Spleen (tissue), 11 donors: ENCODE results near the gene ITIH2. TPM values are rescaled to one million over a fixed set of nuclear protein-coding genes. Genes with fewer than 3 reads are reported as not detected.
"Not testable (repeated sequence)": the region's sequence is repeated elsewhere in the genome, so short reads cannot be mapped to it uniquely, and the experiment has no call there.

ENCODE experiments used
- DNase-seq: peaks from one replicate; pipeline ENCODE4 v3.0.0-alpha.2; 2020
- H3K27ac ChIP-seq, 8 donors: fragments of 200-600 bp; sonication (generic) in 7 of 8; 1 replicate in 4 of 8; 2 replicates in 4 of 8; pipeline versions ENCODE4 v1.5.0 to v1.8.0; 2016 to 2021; ENCODE audit warnings: inconsistent platforms in 4 of 8, mild to moderate bottlenecking in 4 of 8, moderate library complexity in 1 of 8
- H3K27me3 ChIP-seq, 7 donors: fragments of 200-600 bp; sonication (generic) in 6 of 7; replicated peaks in 1 of 7; 1 replicate in 4 of 7; 2 replicates in 3 of 7; pipeline versions ENCODE4 v1.5.0 to v1.8.0; 2016 to 2021; ENCODE audit warnings: inconsistent platforms in 3 of 7, mild to moderate bottlenecking in 1 of 7
- H3K36me3 ChIP-seq, 6 donors: fragments of 200-600 bp; sonication (generic) in 5 of 6; 1 replicate in 4 of 6; 2 replicates in 2 of 6; pipeline versions ENCODE4 v1.5.0 to v1.8.0; 2016 to 2021; ENCODE audit warnings: inconsistent platforms in 2 of 6
- H3K4me1 ChIP-seq, 6 donors: fragments of 200-600 bp; sonication (generic) in 5 of 6; 1 replicate in 3 of 6; 2 replicates in 3 of 6; pipeline versions ENCODE4 v1.5.0 to v1.8.0; 2016 to 2021; ENCODE audit warnings: inconsistent platforms in 3 of 6
- H3K4me3 ChIP-seq, 8 donors: fragments of 200-600 bp; sonication (generic) in 7 of 8; 1 replicate in 4 of 8; 2 replicates in 4 of 8; pipeline versions ENCODE4 v1.5.0 to v1.8.0; 2016 to 2021; ENCODE audit warnings: inconsistent platforms in 4 of 8, mild to moderate bottlenecking in 4 of 8, moderate library complexity in 2 of 8
- H3K9me3 ChIP-seq, 8 donors: fragments of 200-600 bp; sonication (generic) in 7 of 8; 1 replicate in 4 of 8; 2 replicates in 4 of 8; pipeline versions ENCODE4 v1.5.0 to v1.8.0; 2016 to 2021; ENCODE audit warnings: inconsistent platforms in 4 of 8
- CTCF ChIP-seq, 11 experiments: fragments of 200-600 bp in 7 of 11; fragments of 450-650 bp in 4 of 11; sonication (generic) in 4 of 11; IDR thresholded peaks in 8 of 11; conservative IDR thresholded peaks in 3 of 11; 1 replicate in 7 of 11; 2 replicates in 4 of 11; pipeline versions ENCODE4 v1.4.0 to v1.8.0; 2016 to 2021; ENCODE audit warnings: antibody characterized with exemption in 11 of 11, inconsistent platforms in 4 of 11, mild to moderate bottlenecking in 1 of 11
- POLR2A ChIP-seq, 3 donors: fragments of 450-650 bp; IDR thresholded peaks; one replicate each; pipeline ENCODE4 v1.5.1; 2017; ENCODE audit warnings: antibody characterized with exemption in 3 of 3, mild to moderate bottlenecking in 1 of 3
- POLR2AphosphoS5 ChIP-seq, 3 donors: sonication (generic); formaldehyde crosslinking; IDR thresholded peaks; one replicate each; pipeline ENCODE4 v1.5.1; 2017; ENCODE audit warnings: antibody characterized with exemption in 3 of 3
- WGBS, 5 donors: extraction: QIAGEN DNeasy Blood & Tissue Kit in 3 of 5; methylation state at CpG; one replicate each; pipeline versions ENCODE4 v1.1.5 to v1.1.7; 2013 to 2018; 5-methylcytosine and 5-hydroxymethylcytosine counted together
- intact Hi-C: fragments of 100-400 bp; cut with DNase I; formaldehyde crosslinking; loops from one replicate; pipeline ENCODE4 v1.15.0; 2023; ENCODE audit warnings: low total_unique reads
- polyA plus RNA-seq, 3 donors: library from polyadenylated mRNA; stranded (reverse); fragments of 200-250 nt; gene quantifications; one replicate each; pipeline ENCODE4 v1.2.1, GENCODE V29; 2013
- total RNA-seq, 7 donors: library from RNA; depleted of rRNA in 3 of 7; stranded (reverse); fragments of >200 nt in 3 of 7; fragmentation: NEBNext Ultra II Directional in 4 of 7; extraction: Animal tissue kit (Norgen Biotek cat#: 25700) in 4 of 7; gene quantifications; one replicate each; pipeline versions ENCODE4 v1.1.0 to v1.2.1, GENCODE V29; 2016 to 2021
- donor health status: healthy with polysubstance abuse.
- donor health status: DM: no; HTN: no; CAD: no; lungs with moderate emphysema.
- donor health status: DM: no; HTN: no; CAD: no.
- donor health status: Bipolar disorder and iron deficiency.
- donor health status: healthy.
- donor health status: DM: no; HTN: no; CAD: no.
- donor health status: DM: yes; HTN: yes; CAD: no.

Gene ITIH2
- total and polyA plus RNA-seq, 10 donors, result not detected

- Histone ChIP-seq H3K4me1 (no peaks in the 10 kb centered on the region), H3K27ac (no peak overlapping the region), H3K36me3 (no peaks in the 10 kb centered on the region), H3K9me3 (peaks cover 0 to 5% (median 0%) of the 10 kb centered on the region in 8 donors), H3K4me3 (no peak overlapping the region), H3K27me3 (peaks cover 0 to 36% (median 0%) of the 10 kb centered on the region in 7 donors)
- intact Hi-C loops, result no loop called here
- TF ChIP-seq CTCF (IDR thresholded peaks at IDR 0.05 in 8 of 11, conservative IDR thresholded peaks at IDR 0.05 in 3 of 11) (no peak), POLR2AphosphoS5 (IDR thresholded peaks at IDR 0.05) (no peak), POLR2A (IDR thresholded peaks at IDR 0.05) (no peak)
- WGBS, 5 donors, result 74 to 86% (median 84%) methylated on average over 5 of the region's 5 CpGs
- no peak for DNase-seq
Observed at GRCh38 chr10:7707858-7708622, 4.9 kb downstream of the ITIH2 start.

GRCh38 chr10:7708832-7709231 is 5.7 kb downstream of the ITIH2 start:
- no peaks in the 10 kb centered on the region for H3K36me3 ChIP-seq
- TF ChIP-seq CTCF (IDR thresholded peaks at IDR 0.05 in 8 of 11, conservative IDR thresholded peaks at IDR 0.05 in 3 of 11) (no peak), POLR2A (IDR thresholded peaks at IDR 0.05) (no peak), POLR2AphosphoS5 (IDR thresholded peaks at IDR 0.05) (no peak)
- no peak overlapping the region for H3K27ac ChIP-seq
- peaks cover 0 to 5% (median 0%) of the 10 kb centered on the region in 8 donors for H3K9me3 ChIP-seq
- peaks cover 0 to 30% (median 0%) of the 10 kb centered on the region in 7 donors for H3K27me3 ChIP-seq
- intact Hi-C loops, result no loop called here
- H3K4me1 ChIP-seq, result no peaks in the 10 kb centered on the region
- H3K4me3 ChIP-seq, result no peak overlapping the region
- no peak for DNase-seq
- 77 to 97% (median 94%) methylated on average over 4 of the region's 4 CpGs for WGBS, 5 donors

GRCh38 chr10:7710446-7710845 is 7.3 kb downstream of the ITIH2 start:
- peaks cover 0 to 5% (median 0%) of the 10 kb centered on the region in 8 donors for H3K9me3 ChIP-seq
- peaks cover 0 to 23% (median 0%) of the 10 kb centered on the region in 7 donors for H3K27me3 ChIP-seq
- H3K4me1 ChIP-seq, result no peaks in the 10 kb centered on the region
- no peak overlapping the region for H3K4me3 ChIP-seq
- no peaks in the 10 kb centered on the region for H3K36me3 ChIP-seq
- intact Hi-C loops, result no loop called here
- H3K27ac ChIP-seq, result no peak overlapping the region
- TF ChIP-seq POLR2AphosphoS5 (IDR thresholded peaks at IDR 0.05) (no peak), POLR2A (IDR thresholded peaks at IDR 0.05) (no peak), CTCF (IDR thresholded peaks at IDR 0.05 in 8 of 11, conservative IDR thresholded peaks at IDR 0.05 in 3 of 11) (no peak)
- WGBS, 5 donors, result 85 to 97% (median 89%) methylated on average over 1 of the region's 1 CpG
- no peak for DNase-seq

- H3K9me3 ChIP-seq, H3K4me3 ChIP-seq, H3K36me3 ChIP-seq, H3K4me1 ChIP-seq, H3K27ac ChIP-seq, DNase-seq, intact Hi-C loops: not testable (repeated sequence)
- H3K27me3 ChIP-seq, result peaks cover 0 to 24% (median 0%) of the 10 kb centered on the region in 7 donors
- 79 to 90% (median 87%) methylated on average over 5 of the region's 5 CpGs for WGBS, 5 donors
Observed at GRCh38 chr10:7711075-7711474, 8.0 kb downstream of the ITIH2 start.
